Measurements from ENCODE around the gene IL17C.

Gene IL17C

GRCh38 chr16:88632587-88632930 lies 5.8 kb upstream of the IL17C start:
- H3K4me3 ChIP-seq (ENCODE audit: low read depth, low read length) = no peak overlapping the region
- no peak overlapping the region for H3K9ac ChIP-seq
- TF ChIP-seq, protein P1, sequence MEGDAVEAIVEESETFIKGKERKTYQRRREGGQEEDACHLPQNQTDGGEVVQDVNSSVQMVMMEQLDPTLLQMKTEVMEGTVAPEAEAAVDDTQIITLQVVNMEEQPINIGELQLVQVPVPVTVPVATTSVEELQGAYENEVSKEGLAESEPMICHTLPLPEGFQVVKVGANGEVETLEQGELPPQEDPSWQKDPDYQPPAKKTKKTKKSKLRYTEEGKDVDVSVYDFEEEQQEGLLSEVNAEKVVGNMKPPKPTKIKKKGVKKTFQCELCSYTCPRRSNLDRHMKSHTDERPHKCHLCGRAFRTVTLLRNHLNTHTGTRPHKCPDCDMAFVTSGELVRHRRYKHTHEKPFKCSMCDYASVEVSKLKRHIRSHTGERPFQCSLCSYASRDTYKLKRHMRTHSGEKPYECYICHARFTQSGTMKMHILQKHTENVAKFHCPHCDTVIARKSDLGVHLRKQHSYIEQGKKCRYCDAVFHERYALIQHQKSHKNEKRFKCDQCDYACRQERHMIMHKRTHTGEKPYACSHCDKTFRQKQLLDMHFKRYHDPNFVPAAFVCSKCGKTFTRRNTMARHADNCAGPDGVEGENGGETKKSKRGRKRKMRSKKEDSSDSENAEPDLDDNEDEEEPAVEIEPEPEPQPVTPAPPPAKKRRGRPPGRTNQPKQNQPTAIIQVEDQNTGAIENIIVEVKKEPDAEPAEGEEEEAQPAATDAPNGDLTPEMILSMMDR (IDR thresholded peaks at IDR 0.05) = no peak
- H3K27me3 ChIP-seq (ENCODE audit: control insufficient read depth, insufficient read depth, low read length) = no peaks in the 10 kb centered on the region
- no peaks in the 10 kb centered on the region for H3K79me2 ChIP-seq
- no peak overlapping the region for H2AFZ ChIP-seq
- H3K36me3 ChIP-seq (ENCODE audit: control insufficient read depth, insufficient read depth, low read length) = no peaks in the 10 kb centered on the region
- no peaks in the 10 kb centered on the region for H3K9me3 ChIP-seq (ENCODE audit: control insufficient read depth, low read length)
- no peak overlapping the region for H3K27ac ChIP-seq
- H3K4me1 ChIP-seq = no peaks in the 10 kb centered on the region
- H3K4me2 ChIP-seq (ENCODE audit: low read length) = no peak overlapping the region

DNA sequence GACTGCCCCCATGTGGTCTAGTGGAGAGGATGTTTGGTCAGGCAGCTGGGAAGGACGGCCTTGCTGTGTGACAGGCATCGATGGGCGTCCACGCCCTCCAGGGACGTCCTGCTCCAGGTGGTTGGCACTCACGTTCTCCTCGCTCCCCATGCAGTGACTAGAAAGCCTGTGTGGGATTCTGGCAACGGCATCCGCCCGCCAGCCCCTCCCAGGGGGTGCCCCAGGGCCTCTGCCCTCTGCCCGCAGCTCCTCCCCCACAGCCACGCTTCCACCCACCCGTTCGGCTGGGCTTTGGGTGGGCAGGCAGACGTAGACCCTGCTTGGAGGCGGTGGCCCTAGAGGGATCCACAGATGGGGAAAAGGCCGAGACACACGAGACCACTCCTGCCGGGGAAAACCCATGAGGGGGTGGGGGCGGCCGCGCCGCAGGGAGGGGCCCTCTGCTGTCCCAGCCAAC lies 4.7 kb upstream of the IL17C start:
- no peak overlapping the region for H3K27ac ChIP-seq
- no peaks in the 10 kb centered on the region for H3K4me1 ChIP-seq
- H3K9ac ChIP-seq = no peak overlapping the region
- H3K9me3 ChIP-seq (ENCODE audit: control insufficient read depth, low read length) = no peaks in the 10 kb centered on the region
- no peaks in the 10 kb centered on the region for H3K36me3 ChIP-seq (ENCODE audit: control insufficient read depth, insufficient read depth, low read length)
- H3K4me2 ChIP-seq (ENCODE audit: low read length) = no peak overlapping the region
- no peak overlapping the region for H3K4me3 ChIP-seq (ENCODE audit: low read depth, low read length)
- TF ChIP-seq, protein P1 (IDR thresholded peaks at IDR 0.05) = no peak
- no peak overlapping the region for H2AFZ ChIP-seq
- H3K27me3 ChIP-seq (ENCODE audit: control insufficient read depth, insufficient read depth, low read length) = no peaks in the 10 kb centered on the region
- H3K79me2 ChIP-seq = no peaks in the 10 kb centered on the region

GRCh38 chr16:88634141-88634993 lies 4.0 kb upstream of the IL17C start:
- H3K27ac ChIP-seq = no peak overlapping the region

GRCh38 chr16:88634994-88635670 lies 3.2 kb upstream of the IL17C start:
- no peaks in the 10 kb centered on the region for H3K9me3 ChIP-seq (ENCODE audit: control insufficient read depth, low read length)
- H3K4me3 ChIP-seq (ENCODE audit: low read depth, low read length) = no peak overlapping the region
- H2AFZ ChIP-seq = no peak overlapping the region
- no peaks in the 10 kb centered on the region for H3K4me1 ChIP-seq
- no peak overlapping the region for H3K4me2 ChIP-seq (ENCODE audit: low read length)
- no peaks in the 10 kb centered on the region for H3K79me2 ChIP-seq
- no peaks in the 10 kb centered on the region for H3K27me3 ChIP-seq (ENCODE audit: control insufficient read depth, insufficient read depth, low read length)
- no peaks in the 10 kb centered on the region for H3K36me3 ChIP-seq (ENCODE audit: control insufficient read depth, insufficient read depth, low read length)
- no peak overlapping the region for H3K27ac ChIP-seq
- TF ChIP-seq, protein P1 (IDR thresholded peaks at IDR 0.05) = no peak
- no peak overlapping the region for H3K9ac ChIP-seq

More at GRCh38 chr16:88634141-88634993, 4.0 kb upstream of the IL17C start:
- no peak overlapping the region for H3K4me2 ChIP-seq (ENCODE audit: low read length)
- no peak overlapping the region for H3K9ac ChIP-seq
- H3K27me3 ChIP-seq (ENCODE audit: control insufficient read depth, insufficient read depth, low read length) = no peaks in the 10 kb centered on the region
- TF ChIP-seq, protein P1 (IDR thresholded peaks at IDR 0.05) = no peak
- H3K4me3 ChIP-seq (ENCODE audit: low read depth, low read length) = no peak overlapping the region
- no peaks in the 10 kb centered on the region for H3K79me2 ChIP-seq
- no peaks in the 10 kb centered on the region for H3K36me3 ChIP-seq (ENCODE audit: control insufficient read depth, insufficient read depth, low read length)
- H3K4me1 ChIP-seq = no peaks in the 10 kb centered on the region
- no peak overlapping the region for H2AFZ ChIP-seq
- H3K9me3 ChIP-seq (ENCODE audit: control insufficient read depth, low read length) = no peaks in the 10 kb centered on the region

Measured in parathyroid adenoma (tissue), 2 donors.